HG02981 (cell line): ENCODE data around the gene AHRR.
"Not testable (repeated sequence)": the region's sequence is repeated elsewhere in the genome, so short reads cannot be mapped to it uniquely, and the experiment has no call there.

Source experiments
- ATAC-seq: cut with Tn5 transposase; IDR thresholded peaks from one replicate; pipeline ENCODE4 v1.9.1; 2021; ENCODE audit warnings: mild to moderate bottlenecking, moderate library complexity; ENCODE audit not compliant: unreplicated experiment

Gene AHRR

DNA sequence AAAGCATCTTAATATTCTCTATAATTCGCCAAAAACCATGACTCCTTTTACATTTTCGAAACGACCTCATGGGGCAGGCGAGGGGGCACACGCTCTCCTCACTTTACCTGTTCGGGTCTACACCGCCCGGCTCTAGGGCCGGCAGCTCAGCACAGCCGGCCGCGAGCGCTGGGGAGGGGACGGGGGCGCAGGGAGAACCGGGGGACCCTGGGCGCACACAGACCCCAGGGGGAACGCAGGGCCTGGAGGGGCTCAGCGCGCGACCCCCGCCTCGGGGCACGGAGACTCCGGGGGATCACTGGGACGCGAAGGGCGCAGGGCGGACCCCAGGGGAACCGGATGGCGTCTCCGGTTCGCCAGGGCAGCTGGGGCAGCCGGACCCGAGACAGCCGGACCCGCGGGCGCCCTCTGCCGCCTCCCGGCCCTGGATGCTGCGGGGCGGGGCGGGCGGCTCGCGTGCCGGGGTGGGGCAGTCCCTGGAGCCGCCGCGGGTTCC lies at the start of gene AHRR:
Gene AHRR (plus strand): TSS at position 485 of the 496 bp plus-strand sequence. CDS start 22,189 bp downstream, outside the sequence.
- ATAC-seq: peak; percentile 41

DNA sequence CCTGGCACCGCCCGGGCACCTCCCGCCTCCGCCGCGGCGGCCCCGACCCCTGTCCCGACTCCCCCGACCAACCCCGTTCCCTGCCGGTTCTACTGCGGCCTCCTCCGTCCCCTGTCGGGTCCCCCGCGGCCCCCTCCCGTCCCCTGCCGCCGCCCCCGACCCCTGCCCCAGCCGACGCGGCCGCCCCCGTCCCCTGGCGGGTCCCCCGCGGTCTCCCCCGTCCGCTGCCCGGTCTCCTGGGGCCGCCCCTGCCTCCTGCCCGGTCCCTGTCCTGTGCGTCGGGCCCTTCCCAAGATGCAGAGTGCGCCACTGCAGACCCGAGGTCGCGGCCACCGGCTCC lies 49.7 kb upstream of the AHRR start:
- not testable (repeated sequence) for ATAC-seq

DNA sequence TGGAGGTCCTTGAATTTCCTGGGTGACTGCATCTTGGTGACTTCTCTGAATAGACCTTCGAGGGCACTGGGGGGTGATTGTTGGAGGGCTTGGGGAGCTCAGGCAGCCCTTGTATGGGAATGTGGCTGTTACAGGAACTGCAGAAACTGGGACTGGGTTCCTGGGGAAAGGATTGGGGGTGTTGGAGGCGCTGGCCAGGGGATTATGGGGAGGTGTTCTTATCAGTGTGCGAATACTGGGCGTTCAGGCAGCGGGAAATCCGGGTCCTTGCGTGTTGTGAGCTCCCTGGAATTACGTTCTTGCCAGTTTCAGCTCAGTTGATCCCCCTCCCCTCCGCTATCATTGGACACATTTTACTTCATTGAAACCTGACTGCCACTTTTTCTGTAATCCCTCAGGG lies 48.4 kb upstream of the AHRR start:
- not testable (repeated sequence) for ATAC-seq

DNA sequence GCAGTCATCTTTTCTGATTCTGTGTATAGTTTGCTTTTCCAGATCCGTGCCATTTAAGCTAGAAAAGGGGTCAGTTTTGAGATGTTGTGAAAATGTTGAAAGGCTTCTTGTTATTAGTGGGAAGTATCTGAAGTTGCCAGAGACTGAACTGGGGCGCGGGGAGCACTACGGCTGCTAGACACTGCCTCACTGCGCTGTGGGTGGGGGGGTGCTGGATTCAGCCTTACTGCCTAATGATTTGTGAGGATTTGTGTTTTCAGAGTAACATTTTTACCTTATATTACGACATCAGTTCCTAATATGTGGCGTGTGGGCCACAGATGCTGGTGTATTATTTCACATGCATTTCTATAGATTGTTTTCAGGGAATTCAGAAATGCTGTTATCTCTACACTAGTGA lies 48.0 kb upstream of the AHRR start:
- ATAC-seq: not testable (repeated sequence)

DNA sequence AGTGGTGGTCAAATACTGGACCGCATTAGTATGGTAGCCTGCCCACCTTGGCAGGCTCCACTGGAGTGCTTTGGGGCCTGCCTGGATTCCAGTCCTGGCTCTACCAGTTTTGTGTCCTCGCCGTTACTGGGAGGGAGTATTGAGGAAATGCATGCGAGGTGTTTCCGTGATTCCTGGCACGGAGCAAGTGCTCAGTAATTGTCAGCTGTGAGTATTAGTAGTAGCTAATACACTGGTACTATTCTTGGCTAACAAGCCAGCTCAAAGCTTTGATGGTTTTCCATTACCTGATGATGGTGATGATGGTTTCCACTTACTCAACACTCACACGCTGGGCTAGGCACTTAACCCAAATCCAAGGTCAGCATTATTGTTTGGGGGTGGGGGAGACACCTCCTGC lies 47.2 kb upstream of the AHRR start:
- not testable (repeated sequence) for ATAC-seq

DNA sequence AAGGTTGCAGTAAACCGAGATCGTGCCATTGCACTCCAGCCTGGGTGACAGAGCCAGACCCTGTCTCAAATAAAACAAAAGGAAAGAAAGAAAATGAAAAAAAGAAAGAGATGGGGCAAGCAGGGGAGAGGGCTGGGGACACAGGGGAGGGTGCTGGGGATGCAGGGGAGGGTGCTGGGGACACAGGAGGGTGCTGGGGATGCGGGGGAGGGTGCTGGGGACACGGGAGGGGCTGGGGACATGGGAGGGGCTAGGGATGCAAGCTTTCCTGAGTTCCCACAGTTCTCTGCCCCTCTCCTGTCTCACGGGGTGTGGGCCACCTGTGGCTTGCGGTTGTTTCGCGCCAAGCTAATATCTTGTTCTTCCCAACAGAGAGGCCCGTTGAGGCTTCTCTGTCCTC lies 42.9 kb upstream of the AHRR start:
- no peak for ATAC-seq

DNA sequence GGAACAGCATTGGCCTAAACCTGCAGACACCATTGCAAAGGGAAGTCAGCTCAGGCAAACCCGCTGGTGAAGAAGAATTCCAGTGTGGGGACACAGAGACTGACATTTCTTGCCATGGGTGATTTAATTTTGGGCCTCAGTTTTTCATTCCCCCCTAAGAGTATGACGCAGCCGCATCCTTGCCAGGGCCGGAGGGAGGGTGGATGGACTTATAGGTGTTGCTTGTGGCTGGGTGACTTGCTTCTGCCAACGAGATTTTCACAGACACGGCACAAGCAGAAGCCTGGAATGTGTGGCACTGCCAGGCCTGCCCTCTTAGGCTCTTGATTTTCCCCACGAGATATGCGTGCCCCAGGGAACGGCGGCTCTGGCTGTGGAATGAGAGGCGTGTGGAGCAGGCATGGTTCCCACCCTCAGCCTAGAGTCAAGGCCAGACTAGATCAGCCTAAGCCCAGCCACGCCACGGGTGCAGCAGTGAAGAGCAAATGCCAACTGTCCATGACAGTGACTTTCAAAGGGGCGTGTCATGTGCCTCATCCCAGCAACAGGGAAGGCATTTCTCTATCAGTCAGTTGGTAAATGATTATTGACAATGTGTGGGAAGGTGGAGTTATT lies 42.4 kb upstream of the AHRR start:
- not testable (repeated sequence) for ATAC-seq

DNA sequence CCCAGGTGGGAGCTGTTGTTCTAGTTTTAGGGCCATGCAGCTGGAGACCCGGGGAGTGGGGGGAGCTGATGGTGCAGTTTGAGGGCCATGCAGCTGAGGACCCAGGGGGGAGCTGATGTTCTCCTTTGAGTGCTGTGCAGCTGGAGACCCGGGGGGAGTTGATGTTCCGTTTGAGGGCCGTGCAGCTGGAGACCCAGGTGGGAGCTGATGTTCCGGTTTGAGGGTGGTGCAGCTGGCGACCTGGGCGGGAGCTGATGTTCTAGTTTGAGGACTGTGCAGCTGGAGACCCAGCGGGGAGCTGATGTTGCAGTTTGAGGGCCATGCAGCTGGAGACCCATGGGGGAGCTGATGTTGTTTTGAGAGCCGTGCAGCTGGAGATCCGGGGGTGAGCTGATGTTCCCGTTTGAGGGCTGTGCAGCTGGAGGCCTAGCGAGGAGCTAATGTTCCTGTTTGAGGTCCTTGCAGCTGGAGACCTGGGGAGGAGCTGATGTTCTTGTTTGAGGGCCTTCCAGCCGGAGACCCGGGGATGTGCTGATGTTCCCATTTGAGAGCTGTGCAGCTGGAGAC lies 35.4 kb upstream of the AHRR start:
- ATAC-seq: no peak

DNA sequence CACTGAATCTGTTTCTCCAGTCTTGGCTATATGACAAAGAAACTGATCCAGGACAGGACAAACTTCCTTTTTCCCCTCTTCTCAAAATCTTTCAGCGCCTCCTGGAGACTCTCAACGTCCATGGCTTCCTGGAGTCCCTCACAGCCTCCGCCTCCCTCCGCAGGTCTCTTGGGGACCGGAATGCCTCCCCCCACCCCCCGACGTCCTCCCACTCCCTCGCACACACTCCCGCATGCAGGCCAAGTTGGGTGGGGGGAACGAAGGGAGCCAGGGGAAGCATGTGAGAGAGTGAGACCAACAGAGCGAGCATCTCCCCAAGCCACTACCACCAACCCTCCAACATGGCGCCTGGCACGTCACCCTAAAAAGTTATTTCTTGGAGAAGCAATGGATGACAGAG lies 31.3 kb upstream of the AHRR start:
- not testable (repeated sequence) for ATAC-seq

DNA sequence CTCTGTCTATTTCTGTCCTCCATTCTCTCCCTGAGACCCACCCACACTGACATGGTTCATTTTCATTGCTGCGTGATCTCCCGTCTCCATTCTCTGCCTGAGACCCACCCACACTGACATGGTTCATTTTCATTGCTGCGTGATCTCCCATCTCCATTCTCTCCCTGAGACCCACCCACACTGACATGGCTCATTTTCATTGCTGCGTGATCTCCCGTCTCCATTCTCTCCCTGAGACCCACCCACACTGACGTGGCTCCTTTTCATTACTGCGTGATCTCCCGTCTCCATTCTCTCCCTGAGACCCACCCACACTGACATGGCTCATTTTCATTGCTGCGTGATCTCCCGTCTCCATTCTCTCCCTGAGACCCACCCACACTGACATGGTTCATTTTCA lies 30.2 kb upstream of the AHRR start:
- not testable (repeated sequence) for ATAC-seq

DNA sequence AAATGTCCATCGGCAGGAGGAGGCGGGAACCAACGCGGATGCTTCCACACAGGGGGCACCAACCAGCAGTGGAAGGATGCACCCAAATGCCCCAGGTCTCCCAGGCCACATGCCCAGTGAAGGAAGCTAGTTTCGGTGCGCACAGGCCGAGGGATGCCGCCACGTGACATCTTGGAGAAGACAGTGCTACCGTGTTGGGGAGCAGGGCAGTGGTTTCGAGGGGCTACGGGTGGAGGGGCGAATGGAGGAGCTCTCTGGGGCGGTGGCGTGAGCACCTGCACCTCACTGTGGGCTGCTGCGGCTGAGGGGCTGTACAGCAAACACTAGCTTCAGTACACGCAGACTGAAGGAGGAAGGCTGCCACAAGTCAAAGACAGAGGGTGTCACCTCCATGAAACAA lies 26.7 kb upstream of the AHRR start:
- not testable (repeated sequence) for ATAC-seq

DNA sequence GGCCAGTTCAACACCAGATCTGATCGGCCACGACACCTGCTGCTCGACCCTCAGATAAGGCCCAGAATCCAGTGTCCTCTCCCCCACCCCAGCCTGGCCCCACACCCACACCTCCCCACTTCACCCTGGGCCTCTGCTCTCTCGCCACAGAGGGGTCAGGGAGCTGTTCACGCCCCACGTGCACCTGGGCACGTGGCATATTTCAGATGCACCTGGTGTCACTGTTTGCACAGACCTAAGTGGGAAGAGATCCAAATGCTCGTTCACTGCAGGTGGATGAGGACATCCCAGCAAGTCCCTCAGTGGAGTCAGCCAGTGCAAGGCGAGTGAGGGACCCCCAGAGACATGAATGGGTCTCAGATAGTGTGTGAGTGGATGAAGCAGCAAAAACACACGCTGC lies 25.3 kb upstream of the AHRR start:
- not testable (repeated sequence) for ATAC-seq

DNA sequence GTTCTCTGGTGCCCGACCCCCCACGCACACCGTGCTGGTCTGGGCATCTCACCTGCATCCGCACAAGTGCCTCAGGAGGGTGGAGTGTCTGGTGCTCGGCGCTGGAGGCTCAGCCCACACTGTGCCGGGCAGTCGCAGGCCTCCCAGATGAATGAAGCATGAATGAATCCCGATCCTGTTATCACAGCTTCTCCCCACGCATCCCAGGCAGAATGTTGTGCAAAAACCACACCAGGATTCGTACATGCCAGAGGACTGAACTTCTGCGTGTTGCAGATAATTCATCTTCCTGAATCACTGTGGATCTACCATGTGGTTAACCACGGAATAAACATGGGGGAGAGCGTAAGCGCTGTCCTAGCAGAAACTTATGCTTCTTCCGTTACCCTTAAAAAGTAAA lies 24.6 kb upstream of the AHRR start:
- not testable (repeated sequence) for ATAC-seq

DNA sequence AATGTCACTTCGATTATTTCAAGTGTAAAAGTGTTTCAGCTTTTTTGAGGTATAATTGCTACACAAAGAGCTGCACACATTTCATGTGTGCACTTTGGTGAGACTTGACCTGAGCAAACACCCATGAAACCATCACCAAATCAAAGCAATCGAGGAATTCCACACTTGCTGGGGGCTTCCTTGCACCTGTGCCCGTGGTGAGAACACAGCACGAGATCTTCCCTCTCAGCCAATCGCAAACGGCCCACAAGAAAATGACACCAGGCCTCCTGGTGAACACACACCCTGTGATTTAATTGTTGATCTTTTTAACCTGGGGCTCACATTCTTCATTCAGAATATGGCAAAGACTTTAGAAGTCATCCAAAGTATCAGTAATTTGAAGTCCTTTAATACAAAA lies 24.1 kb upstream of the AHRR start:
- not testable (repeated sequence) for ATAC-seq

DNA sequence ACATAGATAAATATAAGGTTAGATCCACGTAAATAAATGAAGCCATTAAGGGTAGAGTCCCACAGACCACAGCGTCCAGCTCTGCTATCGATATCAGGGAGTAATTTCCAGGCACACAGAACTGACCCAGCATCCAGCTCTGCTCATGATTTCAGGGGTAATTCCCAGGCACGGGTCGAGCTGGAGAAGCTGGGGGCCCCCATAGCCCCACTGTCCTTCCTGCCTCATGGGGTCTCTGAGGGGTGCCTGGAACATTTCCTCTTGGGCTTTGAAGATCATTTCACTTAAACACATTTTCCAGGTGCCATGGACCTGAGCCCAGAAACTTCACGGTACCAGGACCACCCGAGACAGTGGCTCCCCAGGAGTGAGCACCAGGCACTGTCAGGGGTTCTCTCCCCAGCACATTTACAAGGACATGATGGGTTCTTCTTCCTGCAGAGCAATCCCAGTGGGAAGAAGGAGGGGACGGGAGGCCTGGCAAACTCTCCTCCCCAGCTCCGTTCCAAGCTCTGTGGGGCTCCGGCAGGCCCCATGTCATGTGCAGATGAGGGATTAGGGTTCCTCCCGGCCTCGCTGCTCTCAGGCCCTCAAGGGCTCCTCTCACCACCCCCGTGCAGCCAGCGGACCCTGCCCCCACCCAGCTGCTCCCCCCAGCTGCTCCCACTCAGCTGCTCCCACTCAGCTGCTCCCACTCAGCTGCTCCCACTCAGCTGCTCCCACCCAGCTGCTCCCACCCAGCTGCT lies 23.4 kb upstream of the AHRR start:
- ATAC-seq: not testable (repeated sequence)

DNA sequence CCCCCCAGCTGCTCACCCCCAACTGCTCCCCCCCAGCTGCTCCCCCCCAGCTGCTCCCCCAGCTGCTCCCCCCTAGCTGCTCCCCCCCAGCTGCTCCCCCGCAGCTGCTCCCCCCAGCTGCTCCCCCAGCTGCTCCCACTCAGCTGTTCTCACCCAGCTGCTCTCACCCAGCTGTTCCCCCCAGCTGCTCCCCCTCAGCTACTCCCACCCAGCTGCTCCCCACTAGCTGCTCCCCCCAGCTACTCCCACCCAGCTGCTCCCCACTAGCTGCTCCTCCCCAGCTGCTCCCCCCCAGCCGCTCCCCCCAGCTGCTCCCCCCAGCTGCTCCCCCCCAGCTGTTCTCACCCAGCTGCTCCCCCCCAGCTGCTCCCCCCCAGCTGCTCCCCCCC lies 22.8 kb upstream of the AHRR start:
- ATAC-seq: no peak

DNA sequence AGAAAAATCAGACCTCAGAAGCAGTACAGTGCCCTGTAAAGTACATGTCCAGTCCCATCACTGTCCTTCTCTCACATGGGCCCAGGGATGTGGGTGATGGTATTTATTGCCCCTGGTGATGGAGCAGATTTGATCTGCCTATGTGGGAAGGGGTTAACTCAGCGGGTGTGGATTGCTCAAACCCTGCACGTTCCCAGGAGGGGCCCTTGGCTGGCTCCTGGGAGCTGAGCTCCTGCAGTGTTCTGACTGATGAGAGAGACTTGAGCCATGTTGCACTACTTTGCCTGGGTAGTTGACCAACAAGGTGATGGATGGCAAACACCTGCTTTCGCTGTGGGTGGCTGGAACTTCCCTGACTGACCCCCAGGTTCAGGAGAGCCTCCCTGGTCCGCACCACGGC lies 21.6 kb upstream of the AHRR start:
- not testable (repeated sequence) for ATAC-seq

DNA sequence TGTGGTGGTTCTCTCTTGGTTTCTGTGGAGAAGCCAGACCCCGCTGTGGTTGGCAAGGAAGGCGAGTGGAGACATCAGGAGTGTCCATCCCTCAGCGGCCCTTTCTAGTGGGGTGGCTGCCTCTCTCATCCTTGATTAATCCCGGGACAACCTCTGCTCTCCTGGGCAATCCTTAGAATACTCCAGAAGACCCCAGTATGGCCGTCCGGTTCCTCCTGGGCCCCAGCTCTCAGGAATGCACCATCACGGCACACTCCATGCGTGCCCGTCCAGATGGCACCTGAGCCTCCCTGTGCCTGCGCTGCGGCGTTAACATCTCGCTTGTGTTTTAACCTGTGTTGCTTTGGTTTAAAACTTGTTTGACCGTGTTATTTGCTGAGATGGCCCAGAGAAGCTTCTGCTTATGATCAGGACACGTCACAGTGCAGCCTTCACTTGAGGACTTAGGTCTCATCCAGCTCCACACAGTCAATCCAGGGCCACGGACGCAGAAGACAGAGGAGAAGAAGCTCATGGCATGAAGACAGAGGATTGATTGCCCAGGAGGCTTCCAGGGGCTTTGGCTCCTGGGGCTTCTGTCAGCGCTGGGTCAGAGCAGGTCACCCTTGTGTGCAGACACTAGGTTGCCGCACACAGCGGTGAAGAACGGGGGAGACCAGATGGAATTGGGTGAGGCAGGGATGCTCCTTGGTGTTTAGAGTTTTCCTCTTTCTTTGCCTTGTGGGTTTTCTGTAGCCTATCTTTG lies 20.7 kb upstream of the AHRR start:
- ATAC-seq: not testable (repeated sequence)

DNA sequence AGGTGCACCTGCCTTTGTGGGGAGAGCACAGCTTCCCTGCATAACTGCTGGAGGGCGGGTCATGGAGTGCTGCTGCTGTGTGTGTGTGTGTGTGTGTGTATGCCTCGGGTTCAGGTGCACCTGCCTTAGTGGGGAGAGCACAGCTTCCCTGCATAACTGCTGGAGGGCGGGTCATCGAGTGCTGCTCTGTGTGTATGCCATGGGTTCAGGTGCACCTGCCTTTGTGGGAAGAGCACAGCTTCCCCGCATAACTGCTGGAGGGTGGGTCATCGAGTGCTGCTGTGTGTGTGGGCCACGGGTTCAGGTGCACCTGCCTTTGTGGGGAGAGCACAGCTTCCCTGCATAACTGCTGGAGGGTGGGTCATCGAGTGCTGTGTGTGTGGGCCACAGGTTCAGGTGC lies 19.1 kb upstream of the AHRR start:
- ATAC-seq: not testable (repeated sequence)

DNA sequence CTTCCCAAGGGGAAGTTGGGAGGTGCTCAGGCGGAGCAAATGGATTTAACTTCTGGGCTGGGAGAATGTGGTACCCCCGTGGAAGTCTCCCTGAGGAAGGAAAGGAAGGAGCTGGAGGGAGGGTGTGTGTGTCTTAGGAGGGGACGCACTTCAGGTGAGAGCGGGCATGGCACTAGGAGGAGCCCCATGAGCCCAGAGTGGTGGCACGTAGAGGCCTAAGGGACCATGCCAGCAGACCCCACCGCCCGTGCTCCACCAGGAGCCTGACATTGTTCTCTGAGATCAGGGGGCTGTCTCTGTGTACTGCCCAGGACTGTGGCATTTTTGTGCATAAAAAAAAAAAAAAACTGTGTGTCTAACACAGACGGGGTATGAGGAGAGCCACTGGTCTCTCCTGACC lies 18.5 kb upstream of the AHRR start:
- ATAC-seq: no peak

DNA sequence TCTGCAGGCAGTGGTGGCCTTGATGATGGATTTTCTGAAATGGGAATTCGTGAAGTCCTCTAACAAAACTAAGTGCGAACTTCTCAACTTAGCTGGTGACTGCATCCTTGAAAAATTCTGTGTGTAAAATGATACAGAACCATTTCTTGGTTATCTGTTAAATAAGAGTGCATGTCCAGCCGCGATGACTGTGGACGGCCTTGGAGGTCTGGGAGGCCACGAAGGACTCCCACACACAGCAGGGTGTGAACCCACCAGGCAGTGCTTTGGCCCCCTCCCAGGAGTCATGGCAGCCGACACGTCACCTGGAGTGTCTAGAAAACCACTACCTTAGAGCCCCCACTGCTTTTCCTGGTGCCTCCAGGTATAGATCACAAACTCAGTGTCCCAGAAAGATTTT lies 17.8 kb upstream of the AHRR start:
- not testable (repeated sequence) for ATAC-seq
